Astrocyte of the spinal cord (primary cell): ENCODE results near the gene CCDC88C.

Experiments used
- DNase-seq: peaks from one replicate; pipeline ENCODE4 v3.0.0; 2011; ENCODE audit warnings: low read depth, low spot score
- H3K4me3 ChIP-seq: 2 replicates; pipeline ENCODE4 v1.5.1; 2011; ENCODE audit warnings: low read depth, mild to moderate bottlenecking, low read length, moderate library complexity
- CTCF ChIP-seq: IDR thresholded peaks from 2 replicates; pipeline ENCODE4 v1.5.1; 2012; ENCODE audit warnings: low read depth, mild to moderate bottlenecking, low read length, inconsistent platforms
- in situ Hi-C: cut with HindIII; loops from 2 replicates; pipeline ENCODE4 v1.10.0; 2017; ENCODE audit warnings: low sequenced_read_pairs

The CCDC88C gene

GRCh38 chr14:91318911-91319310 is 98.7 kb downstream of the CCDC88C start:
- DNase-seq, result no peak
- in situ Hi-C loops, result no loop called here
- no peak overlapping the region for H3K4me3 ChIP-seq
- no peak for TF ChIP-seq CTCF

- no peak overlapping the region for H3K4me3 ChIP-seq
- no peak for DNase-seq
- in situ Hi-C loops, result no loop called here
- no peak for TF ChIP-seq CTCF
Observed at GRCh38 chr14:91317381-91318308, 100.0 kb downstream of the CCDC88C start.

- DNase-seq, result no peak
- no peak for TF ChIP-seq CTCF
- no peak overlapping the region for H3K4me3 ChIP-seq
- in situ Hi-C loops, result no loop called here
Observed at GRCh38 chr14:91316761-91317160, 100.9 kb downstream of the CCDC88C start.

- no peak for DNase-seq
- TF ChIP-seq CTCF, result no peak
- in situ Hi-C loops, result no loop called here
- no peak overlapping the region for H3K4me3 ChIP-seq
Observed at GRCh38 chr14:91315844-91316267, 101.8 kb downstream of the CCDC88C start.

- in situ Hi-C loops, result no loop called here
- H3K4me3 ChIP-seq, result no peak overlapping the region
- no peak for DNase-seq
- TF ChIP-seq CTCF, result no peak
Observed at GRCh38 chr14:91313852-91314251, 103.8 kb downstream of the CCDC88C start.

GRCh38 chr14:91313154-91313850 is 104.3 kb downstream of the CCDC88C start:
- no peak for TF ChIP-seq CTCF
- no peak for DNase-seq
- in situ Hi-C loops, result no loop called here
- H3K4me3 ChIP-seq, result no peak overlapping the region
